ENCODE results near the gene RELN. TPM values are rescaled to one million over a fixed set of nuclear protein-coding genes. Genes with fewer than 3 reads are reported as not detected.

Gene RELN
- total and polyA plus RNA-seq, 3 donors from 2014 or later = 3.8 to 5.8 (median 5.2) TPM

DNA sequence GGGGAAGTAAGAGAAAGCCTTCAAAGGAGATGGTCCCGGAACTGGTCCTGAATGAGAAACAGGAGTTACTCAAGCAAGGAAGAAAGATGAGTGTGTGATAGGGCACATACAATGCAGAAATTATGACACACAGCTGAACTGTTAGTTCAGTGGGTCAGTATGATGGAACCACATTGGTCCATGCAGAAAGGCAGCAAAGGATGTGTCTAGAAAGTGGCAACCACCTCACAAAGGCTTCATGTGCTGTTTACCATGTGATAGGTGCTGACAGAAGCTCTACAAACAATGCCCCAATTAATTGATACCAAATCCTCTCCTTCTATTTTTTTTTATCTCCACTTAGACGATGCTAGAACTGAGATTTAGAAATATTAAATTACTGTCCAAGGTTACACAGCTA is 258.3 kb downstream of the RELN start:
- Histone ChIP-seq H3K4me3 (no peak overlapping the region), H3K27ac (no peak overlapping the region), H3K4me1 (no peaks in the 10 kb centered on the region), H3K36me3 (ENCODE audit: low read depth, missing control alignments) (no peaks in the 10 kb centered on the region), H3K9me3 (no peaks in the 10 kb centered on the region), H3K27me3 (no peaks in the 10 kb centered on the region)
- 58 to 65% methylated on average over 2 of the region's 2 CpGs for WGBS, 2 donors
- TF ChIP-seq POLR2A (IDR thresholded peaks at IDR 0.05) = no peak
- TF ChIP-seq, protein P1, sequence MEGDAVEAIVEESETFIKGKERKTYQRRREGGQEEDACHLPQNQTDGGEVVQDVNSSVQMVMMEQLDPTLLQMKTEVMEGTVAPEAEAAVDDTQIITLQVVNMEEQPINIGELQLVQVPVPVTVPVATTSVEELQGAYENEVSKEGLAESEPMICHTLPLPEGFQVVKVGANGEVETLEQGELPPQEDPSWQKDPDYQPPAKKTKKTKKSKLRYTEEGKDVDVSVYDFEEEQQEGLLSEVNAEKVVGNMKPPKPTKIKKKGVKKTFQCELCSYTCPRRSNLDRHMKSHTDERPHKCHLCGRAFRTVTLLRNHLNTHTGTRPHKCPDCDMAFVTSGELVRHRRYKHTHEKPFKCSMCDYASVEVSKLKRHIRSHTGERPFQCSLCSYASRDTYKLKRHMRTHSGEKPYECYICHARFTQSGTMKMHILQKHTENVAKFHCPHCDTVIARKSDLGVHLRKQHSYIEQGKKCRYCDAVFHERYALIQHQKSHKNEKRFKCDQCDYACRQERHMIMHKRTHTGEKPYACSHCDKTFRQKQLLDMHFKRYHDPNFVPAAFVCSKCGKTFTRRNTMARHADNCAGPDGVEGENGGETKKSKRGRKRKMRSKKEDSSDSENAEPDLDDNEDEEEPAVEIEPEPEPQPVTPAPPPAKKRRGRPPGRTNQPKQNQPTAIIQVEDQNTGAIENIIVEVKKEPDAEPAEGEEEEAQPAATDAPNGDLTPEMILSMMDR (IDR thresholded peaks at IDR 0.05) = no peak
- no peak for DNase-seq
- intact Hi-C loops (cut with DNase I; ENCODE audit: low total_unique reads) = no loop called here

- H3K36me3 ChIP-seq (ENCODE audit: low read depth, missing control alignments) = no peaks in the 10 kb centered on the region
- no peak overlapping the region for H3K27ac ChIP-seq
- intact Hi-C loops (cut with DNase I; ENCODE audit: low total_unique reads) = no loop called here
- H3K9me3 ChIP-seq = no peaks in the 10 kb centered on the region
- DNase-seq = no peak
- TF ChIP-seq, protein P1 (IDR thresholded peaks at IDR 0.05) = no peak
- no peak for TF ChIP-seq POLR2A (IDR thresholded peaks at IDR 0.05)
- WGBS, 2 donors = 71 to 73% methylated on average over 4 of the region's 4 CpGs
- H3K27me3 ChIP-seq = no peaks in the 10 kb centered on the region
- H3K4me1 ChIP-seq = no peaks in the 10 kb centered on the region
- no peak overlapping the region for H3K4me3 ChIP-seq
These were observed 260.4 kb downstream of the RELN start for GRCh38 chr7:103729026-103729425.

GRCh38 chr7:103727982-103728610 is 261.4 kb downstream of the RELN start:
- TF ChIP-seq POLR2A (IDR thresholded peaks at IDR 0.05) = no peak
- TF ChIP-seq, protein P1 (IDR thresholded peaks at IDR 0.05) = no peak
- intact Hi-C loops (cut with DNase I; ENCODE audit: low total_unique reads) = no loop called here
- no peak overlapping the region for H3K4me3 ChIP-seq
- H3K27ac ChIP-seq = no peak overlapping the region
- H3K9me3 ChIP-seq = no peaks in the 10 kb centered on the region
- H3K27me3 ChIP-seq = no peaks in the 10 kb centered on the region
- H3K36me3 ChIP-seq (ENCODE audit: low read depth, missing control alignments) = no peaks in the 10 kb centered on the region
- no peaks in the 10 kb centered on the region for H3K4me1 ChIP-seq
- no peak for DNase-seq
- WGBS, 2 donors = 80 to 85% methylated on average over 8 of the region's 8 CpGs

DNA sequence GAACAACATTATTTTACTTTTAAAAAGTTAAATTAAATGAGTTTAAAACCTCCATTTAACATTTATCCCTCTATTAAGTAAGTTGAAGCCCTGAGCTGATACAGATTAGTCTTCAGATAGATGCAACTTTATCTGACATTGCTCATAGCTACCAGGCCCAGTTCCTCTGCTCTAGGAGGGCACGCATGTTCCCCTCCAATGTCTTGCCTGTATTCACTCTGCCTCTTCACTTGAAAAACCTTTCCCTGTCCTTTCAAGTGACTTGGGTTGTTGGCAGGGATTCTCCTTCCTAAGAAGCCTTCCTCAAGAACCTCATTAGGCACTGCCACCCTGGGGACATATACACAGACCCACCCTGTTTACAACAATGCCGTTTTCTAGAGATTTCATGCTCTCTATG is 270.4 kb downstream of the RELN start:
- 76 to 95% methylated on average over 2 of the region's 2 CpGs for WGBS, 2 donors

More for the DNA sequence above, 270.4 kb downstream of the RELN start:
- H3K4me3 ChIP-seq = no peak overlapping the region
- no peaks in the 10 kb centered on the region for H3K9me3 ChIP-seq
- no peak for DNase-seq
- TF ChIP-seq, protein P1 (IDR thresholded peaks at IDR 0.05) = no peak
- no peak for TF ChIP-seq POLR2A (IDR thresholded peaks at IDR 0.05)
- no peaks in the 10 kb centered on the region for H3K4me1 ChIP-seq
- intact Hi-C loops (cut with DNase I; ENCODE audit: low total_unique reads) = no loop called here
- no peaks in the 10 kb centered on the region for H3K27me3 ChIP-seq
- no peak overlapping the region for H3K27ac ChIP-seq
- H3K36me3 ChIP-seq (ENCODE audit: low read depth, missing control alignments) = no peaks in the 10 kb centered on the region

Data from testis (tissue), 3 donors.